HEK293 (cell line): ENCODE data around the gene PABPN1.

Experiments used
- CTCF ChIP-seq: fragments of 450-650 bp; formaldehyde crosslinking; IDR thresholded peaks from 2 replicates; pipeline ENCODE4 v1.5.1; 2016; ENCODE audit warnings: missing biosample characterization, missing genetic modification characterization
- HOXA7 ChIP-seq: sonication (generic); formaldehyde crosslinking; IDR thresholded peaks from 2 replicates; pipeline ENCODE4 v1.8.1; 2022; ENCODE audit warnings: missing genetic modification reagents, borderline replicate concordance
- KLF1 ChIP-seq: fragments of 450-650 bp; formaldehyde crosslinking; IDR thresholded peaks from 2 replicates; pipeline ENCODE4 v1.5.1; 2016; ENCODE audit warnings: missing biosample characterization, missing genetic modification characterization
- PRDM10 ChIP-seq: fragments of 450-650 bp; formaldehyde crosslinking; IDR thresholded peaks from 2 replicates; pipeline ENCODE4 v1.5.1; 2016; ENCODE audit warnings: missing biosample characterization, missing genetic modification characterization
- TSHZ1 ChIP-seq: fragments of 450-650 bp; formaldehyde crosslinking; IDR thresholded peaks from 2 replicates; pipeline ENCODE4 v1.5.1; 2016; ENCODE audit warnings: missing biosample characterization, missing genetic modification characterization, borderline replicate concordance
- ZNF140 ChIP-seq: fragments of 450-650 bp; formaldehyde crosslinking; IDR thresholded peaks from 2 replicates; pipeline ENCODE4 v1.5.1; 2016; ENCODE audit warnings: missing biosample characterization, missing genetic modification characterization
- ZNF24 ChIP-seq: fragments of 450-650 bp; formaldehyde crosslinking; IDR thresholded peaks from 2 replicates; pipeline ENCODE4 v1.5.1; 2016; ENCODE audit warnings: missing biosample characterization, missing genetic modification characterization
- ZNF404 ChIP-seq: fragments of 450-650 bp; formaldehyde crosslinking; IDR thresholded peaks from 2 replicates; pipeline ENCODE4 v1.5.1; 2017; ENCODE audit warnings: missing biosample characterization, missing genetic modification characterization
- ZNF473 ChIP-seq: fragments of 450-650 bp; formaldehyde crosslinking; IDR thresholded peaks from 2 replicates; pipeline ENCODE4 v1.5.1; 2017; ENCODE audit warnings: missing biosample characterization, missing genetic modification characterization
- ZNF514 ChIP-seq: fragments of 450-650 bp; formaldehyde crosslinking; IDR thresholded peaks from 2 replicates; pipeline ENCODE4 v1.5.1; 2016; ENCODE audit warnings: missing biosample characterization, missing genetic modification characterization

GRCh38 chr14:23353433-23353780 lies 32.1 kb downstream of the PABPN1 start:
- TF ChIP-seq CTCF (tag by site-specific recombination) (no peak), ZNF514 (tag by site-specific recombination) (no peak), ZNF473 (no peak), HOXA7 (CRISPR knock-in tag) (no peak), ZNF140 (no peak), TSHZ1 (tag by site-specific recombination) (no peak), KLF1 (no peak), ZNF24 (tag by site-specific recombination) (no peak), PRDM10 (tag by site-specific recombination) (no peak), ZNF404 (no peak)
